Stimulated activated CD4-positive, alpha-beta T cell treated with anti-CD3 and anti-CD28 coated beads, Interleukin-12 subunit alpha, Interleukin-12 subunit beta, amount 100 ng/mL, for 48 hours (primary cell): Measurements from ENCODE around the gene HAUS2.

Source experiments
- DNase-seq, 3 donors: peaks; one replicate each; pipeline ENCODE4 v3.0.0-alpha.2; 2020; ENCODE audit warnings: low read depth in 2 of 3, low spot score in 1 of 3

HAUS2 gene

GRCh38 chr15:42605796-42606195 is 57.2 kb downstream of the HAUS2 start:
- DNase-seq = no peak

- DNase-seq = peak in 2 of 3 donors; percentile 5 to 41
These were observed 59.5 kb downstream of the HAUS2 start for GRCh38 chr15:42608110-42608531.

- DNase-seq = no peak
These were observed 60.3 kb downstream of the HAUS2 start for GRCh38 chr15:42608752-42609488.

GRCh38 chr15:42611532-42611931 is 62.9 kb downstream of the HAUS2 start:
- no peak for DNase-seq

- no peak for DNase-seq
These were observed 63.8 kb downstream of the HAUS2 start for GRCh38 chr15:42612367-42612912.

GRCh38 chr15:42616107-42616506 is 67.5 kb downstream of the HAUS2 start:
- no peak for DNase-seq
